NCI-H748 treated with DMSO at 0.1 percent for 48 hours (cell line): Measurements from ENCODE around the gene APOA5.
"Not testable (repeated sequence)": the region's sequence is repeated elsewhere in the genome, so short reads cannot be mapped to it uniquely, and the experiment has no call there.

ENCODE experiments used
- DNase-seq: peaks from one replicate; lab custom pipeline; 2025; lab: John Stamatoyannopoulos, UW

Gene APOA5

DNA sequence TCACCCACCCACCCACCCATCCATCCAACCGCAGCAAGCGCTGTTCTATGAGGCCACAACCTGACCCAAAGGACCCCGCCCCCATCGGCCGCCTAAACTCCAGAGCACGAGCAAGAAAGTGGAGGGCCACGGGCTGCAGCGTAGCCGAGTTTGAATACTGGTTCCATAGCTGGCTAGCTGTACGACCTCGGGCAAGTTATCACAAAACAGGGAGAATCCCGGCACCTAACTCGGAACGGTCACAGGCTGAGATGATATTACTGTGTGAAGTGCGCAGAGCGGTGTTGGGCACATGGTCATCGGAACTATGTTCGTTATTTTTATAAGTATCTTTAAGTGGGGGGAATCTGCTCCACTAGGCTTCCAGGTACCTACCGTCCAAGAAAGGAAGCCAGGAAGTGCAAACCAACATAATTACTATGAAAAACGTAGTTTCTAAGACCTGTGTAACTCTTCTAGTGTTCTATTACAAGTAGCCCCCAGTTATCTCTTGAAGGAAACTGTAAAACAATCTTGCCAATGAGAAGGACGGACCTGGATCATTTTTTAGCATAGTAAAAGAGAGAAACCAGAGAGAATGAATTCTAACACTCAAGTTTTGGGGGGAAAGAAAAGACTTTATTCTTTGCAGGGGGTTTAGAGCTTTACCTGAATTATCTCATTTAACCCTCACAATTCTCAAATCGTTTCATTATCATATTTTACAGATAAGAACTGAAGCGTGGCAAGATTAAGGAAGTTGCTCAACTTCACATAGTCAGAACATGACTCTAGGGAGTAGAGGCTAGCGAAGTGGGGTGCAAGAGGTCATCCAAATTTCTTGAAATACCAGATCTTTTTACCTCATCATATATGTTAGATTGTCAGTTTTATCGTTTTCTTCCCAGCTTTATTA lies 18.2 kb downstream of the APOA5 start:
- peak; percentile 52 for DNase-seq

GRCh38 chr11:116772443-116773202 lies 19.1 kb downstream of the APOA5 start, which contains the start of gene BUD13:
TSS of gene BUD13 (minus strand) at chr11:116772987. CDS start at chr11:116772964, 23 bp downstream.
- peak; percentile 72 for DNase-seq

GRCh38 chr11:116771935-116772334 lies 19.7 kb downstream of the APOA5 start:
- DNase-seq: no peak

- no peak for DNase-seq
Observed at GRCh38 chr11:116762132-116762531, 29.5 kb downstream of the APOA5 start.

DNA sequence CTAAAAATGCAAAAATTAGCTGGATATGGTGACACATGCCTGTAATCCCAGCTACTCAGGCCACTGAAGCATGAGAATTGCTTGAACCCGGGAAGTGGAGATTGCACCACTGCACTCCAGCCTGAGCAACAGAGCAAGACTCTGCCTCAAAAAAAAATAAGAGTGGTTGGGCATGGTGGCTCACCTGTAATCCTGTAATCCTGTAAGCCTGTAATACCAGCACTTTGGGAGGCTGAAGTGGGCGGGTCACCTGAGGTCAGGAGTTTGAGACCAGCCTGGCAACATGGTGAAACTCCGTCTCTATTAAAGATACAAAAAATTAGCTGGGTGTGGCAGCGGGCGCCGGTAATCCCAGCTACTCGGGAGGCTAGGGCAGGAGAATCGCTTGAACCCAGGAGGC lies 35.6 kb downstream of the APOA5 start:
- not testable (repeated sequence) for DNase-seq

GRCh38 chr11:116750070-116750718 lies 41.5 kb downstream of the APOA5 start:
- DNase-seq: no peak

DNA sequence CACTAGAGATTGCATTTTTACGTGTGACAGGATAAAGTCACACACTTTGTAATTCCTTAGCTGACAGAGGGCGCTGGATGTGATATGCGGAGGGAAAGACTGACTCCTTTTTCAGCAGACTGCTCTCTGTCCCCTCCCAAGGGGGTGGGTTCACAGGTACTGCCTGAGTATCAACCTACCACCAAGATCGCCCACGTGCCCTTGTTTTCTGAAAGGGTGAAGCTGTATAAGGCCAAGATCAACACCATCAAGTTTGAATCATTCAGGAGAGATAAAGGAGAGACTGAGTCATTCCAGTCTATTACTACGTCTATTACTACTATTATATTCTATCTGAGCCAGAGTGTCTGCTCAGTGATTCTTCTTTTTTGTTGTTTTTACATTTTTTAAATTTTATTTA lies 49.6 kb downstream of the APOA5 start:
- DNase-seq: no peak

DNA sequence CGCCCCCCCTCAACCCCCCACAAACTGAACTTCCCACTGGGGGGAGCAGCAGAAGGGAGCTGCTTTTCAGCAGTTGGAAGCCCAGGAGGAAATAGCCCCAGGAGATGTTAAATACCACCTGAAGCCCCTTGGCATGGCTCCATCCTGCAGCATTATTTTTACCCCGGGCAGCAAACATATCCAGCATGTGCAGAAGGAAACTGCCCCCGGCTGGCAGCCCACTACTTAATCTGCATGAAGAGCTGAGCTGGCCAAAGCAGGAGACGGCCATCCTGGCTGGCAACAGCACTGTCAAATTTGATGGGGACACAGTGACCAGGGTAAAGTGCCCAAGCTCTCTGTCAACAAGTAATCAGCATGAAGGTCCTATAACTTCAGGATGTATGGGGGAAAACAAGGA lies 50.9 kb downstream of the APOA5 start:
- no peak for DNase-seq
